Kidney (tissue), 14 donors: ENCODE data around the gene CANX. TPM values are rescaled to one million over a fixed set of nuclear protein-coding genes. Genes with fewer than 3 reads are reported as not detected.

ENCODE experiments used
- DNase-seq, 5 donors: peaks; one replicate each; pipeline ENCODE4 v3.0.0-alpha.2; 2013 to 2020
- FAIRE-seq: peaks from 2 replicates; lab custom pipeline; 2012; peaks lifted over from hg19 to GRCh38; lab: Jason Lieb, UNC
- H3K27ac ChIP-seq, 2 donors: one replicate each; pipeline ENCODE4 v1.7.0; 2013; ENCODE audit warnings: low read depth in 2 of 2, low read length in 2 of 2, inconsistent platforms in 1 of 2
- H3K27me3 ChIP-seq: one replicate; pipeline ENCODE4 v1.7.1; 2013; ENCODE audit warnings: low read length, inconsistent platforms; ENCODE audit not compliant: control insufficient read depth, insufficient read depth
- H3K36me3 ChIP-seq, 3 donors: one replicate each; pipeline versions ENCODE4 v1.7.0 to v1.7.1; 2013; ENCODE audit warnings: low read length in 3 of 3, control low read depth in 1 of 3, inconsistent platforms in 1 of 3; ENCODE audit not compliant: insufficient read depth in 3 of 3, control insufficient read depth in 2 of 3
- H3K4me1 ChIP-seq, 3 donors: one replicate each; pipeline versions ENCODE4 v1.7.0 to v1.7.1; 2013; ENCODE audit warnings: low read length in 3 of 3, inconsistent platforms in 1 of 3, low read depth in 1 of 3; ENCODE audit not compliant: control insufficient read depth in 2 of 3, insufficient read depth in 2 of 3
- H3K4me3 ChIP-seq, 3 donors: one replicate each; pipeline versions ENCODE4 v1.7.0 to v1.8.1; 2013; ENCODE audit warnings: low read length in 3 of 3, control low read depth in 1 of 3, inconsistent platforms in 1 of 3
- H3K9ac ChIP-seq, 3 donors: one replicate each; pipeline versions ENCODE4 v1.7.0 to v1.7.1; 2013; ENCODE audit warnings: low read length in 3 of 3, control low read depth in 1 of 3, inconsistent platforms in 1 of 3
- H3K9me3 ChIP-seq, 3 donors: one replicate each; pipeline versions ENCODE4 v1.7.0 to v1.7.1; 2013; ENCODE audit warnings: low read length in 3 of 3, control low read depth in 1 of 3, inconsistent platforms in 1 of 3; ENCODE audit not compliant: control insufficient read depth in 2 of 3, insufficient read depth in 1 of 3
- intact Hi-C: fragments of 100-400 bp; cut with DNase I; formaldehyde crosslinking; loops from one replicate; pipeline ENCODE4 v1.11.1; 2022
- polyA plus RNA-seq: library from polyadenylated mRNA; stranded (reverse); fragments of 350-450 nt; fragmentation: Illumina TruSeq; extraction: RNeasy Lipid Tissue Mini Kit (QIAGEN cat#74804); gene quantifications from one replicate; pipeline ENCODE4 v1.2.3, GENCODE V29; 2014; ENCODE audit warnings: low read depth, low replicate concordance; ENCODE audit not compliant: insufficient read depth
- total RNA-seq: library from RNA; stranded (reverse); fragmentation: NEBNext Ultra II Directional; extraction: Animal tissue kit (Norgen Biotek cat#: 25700); gene quantifications from one replicate; pipeline ENCODE4 v1.2.1, GENCODE V29; 2021
- TF ChIP-seq, protein P1 (sequence below): IDR thresholded peaks from 3 replicates; pipeline ENCODE4 v1.5.1; 2012; ENCODE audit warnings: mild to moderate bottlenecking, moderate library complexity, borderline replicate concordance; ENCODE audit not compliant: insufficient read depth; ENCODE audit errors: extremely low read depth
- donor health status: control.
- donor health status: control.
- donor health status: control.
- donor health status: control.
- donor health status: control.
- donor health status: DM: yes; HTN: yes; CAD: no.
- donor health status: Normal renal cell carcinoma (clear cell type).

CANX gene
- total and polyA plus RNA-seq, 2 donors from 2014 or later: 208 to 824 TPM

DNA sequence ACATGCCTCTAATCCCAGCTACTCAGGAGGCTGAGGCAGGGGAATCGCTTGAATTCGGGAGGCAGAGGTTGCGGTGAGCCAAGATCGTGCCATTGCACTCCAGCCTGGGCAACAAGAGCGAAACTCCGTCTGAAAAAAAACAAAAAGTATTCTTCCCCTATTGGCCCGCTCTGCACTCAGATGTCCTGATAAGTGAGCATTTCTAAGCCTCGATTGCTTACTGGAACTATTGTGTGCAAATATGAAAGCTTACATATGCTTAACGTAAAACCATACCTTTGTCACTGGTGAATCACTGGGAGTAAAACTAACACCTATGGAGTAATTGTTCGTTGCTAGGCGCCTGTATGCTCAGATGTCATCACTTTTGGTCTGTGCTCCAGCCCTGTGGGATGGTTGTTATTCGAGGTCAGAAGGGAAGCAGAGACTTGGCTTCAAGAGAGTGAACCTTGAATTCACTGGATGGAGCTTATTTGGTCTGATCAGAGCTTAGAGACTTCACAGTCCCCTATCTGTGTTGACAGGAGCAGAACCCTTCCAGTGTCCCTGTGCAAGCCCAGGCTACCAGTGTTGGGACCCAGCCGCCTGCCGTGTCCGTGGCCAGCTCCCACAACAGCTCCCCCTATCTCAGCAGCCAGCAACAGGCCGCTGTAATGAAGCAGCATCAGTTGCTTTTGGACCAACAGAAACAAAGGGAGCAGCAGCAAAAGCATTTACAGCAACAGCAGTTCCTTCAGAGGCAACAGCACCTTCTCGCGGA, 69.7 kb downstream of the CANX start:
- Histone ChIP-seq H3K36me3 (peaks cover 4 to 43% (median 27%) of the 10 kb centered on the region in 3 donors), H3K4me3 (no peak overlapping the region), H3K4me1 (peaks cover 0 to 22% (median 15%) of the 10 kb centered on the region in 3 donors), H3K27ac (no peak overlapping the region), H3K9ac (no peak overlapping the region), H3K27me3 (no peaks in the 10 kb centered on the region), H3K9me3 (no peaks in the 10 kb centered on the region)
- DNase-seq (no peak), FAIRE-seq (no peak)
- TF ChIP-seq, protein P1, sequence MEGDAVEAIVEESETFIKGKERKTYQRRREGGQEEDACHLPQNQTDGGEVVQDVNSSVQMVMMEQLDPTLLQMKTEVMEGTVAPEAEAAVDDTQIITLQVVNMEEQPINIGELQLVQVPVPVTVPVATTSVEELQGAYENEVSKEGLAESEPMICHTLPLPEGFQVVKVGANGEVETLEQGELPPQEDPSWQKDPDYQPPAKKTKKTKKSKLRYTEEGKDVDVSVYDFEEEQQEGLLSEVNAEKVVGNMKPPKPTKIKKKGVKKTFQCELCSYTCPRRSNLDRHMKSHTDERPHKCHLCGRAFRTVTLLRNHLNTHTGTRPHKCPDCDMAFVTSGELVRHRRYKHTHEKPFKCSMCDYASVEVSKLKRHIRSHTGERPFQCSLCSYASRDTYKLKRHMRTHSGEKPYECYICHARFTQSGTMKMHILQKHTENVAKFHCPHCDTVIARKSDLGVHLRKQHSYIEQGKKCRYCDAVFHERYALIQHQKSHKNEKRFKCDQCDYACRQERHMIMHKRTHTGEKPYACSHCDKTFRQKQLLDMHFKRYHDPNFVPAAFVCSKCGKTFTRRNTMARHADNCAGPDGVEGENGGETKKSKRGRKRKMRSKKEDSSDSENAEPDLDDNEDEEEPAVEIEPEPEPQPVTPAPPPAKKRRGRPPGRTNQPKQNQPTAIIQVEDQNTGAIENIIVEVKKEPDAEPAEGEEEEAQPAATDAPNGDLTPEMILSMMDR: no peak
- intact Hi-C loops: no loop called here

DNA sequence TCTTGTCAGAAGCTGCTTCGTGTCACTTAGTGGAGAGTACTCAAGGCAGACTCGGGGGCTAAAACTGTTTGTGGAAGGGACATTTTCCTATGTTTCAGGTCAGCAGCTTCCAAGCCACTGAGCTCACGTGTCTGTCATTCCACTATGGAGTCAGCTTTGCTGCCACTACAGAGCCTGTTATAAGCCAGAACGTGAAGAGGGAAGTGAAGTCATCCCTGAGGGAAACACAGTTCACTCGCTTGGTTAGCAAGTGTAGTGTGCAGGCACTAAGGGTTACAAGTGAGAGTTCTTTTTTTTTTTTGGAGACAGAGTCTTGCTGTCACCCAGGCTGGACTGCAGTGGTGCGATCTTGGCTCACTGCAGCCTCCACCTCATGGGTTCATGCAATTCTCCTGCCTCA, 70.5 kb downstream of the CANX start:
- DNase-seq: no peak
- Histone ChIP-seq H3K4me3 (no peak overlapping the region), H3K27me3 (no peaks in the 10 kb centered on the region), H3K4me1 (peaks cover 0 to 15% (median 14%) of the 10 kb centered on the region in 3 donors), H3K9me3 (no peaks in the 10 kb centered on the region), H3K27ac (no peak overlapping the region), H3K36me3 (peaks cover 4 to 50% (median 33%) of the 10 kb centered on the region in 3 donors), H3K9ac (no peak overlapping the region)
- TF ChIP-seq, protein P1: no peak
- no peak for FAIRE-seq
- intact Hi-C loops: no loop called here

DNA sequence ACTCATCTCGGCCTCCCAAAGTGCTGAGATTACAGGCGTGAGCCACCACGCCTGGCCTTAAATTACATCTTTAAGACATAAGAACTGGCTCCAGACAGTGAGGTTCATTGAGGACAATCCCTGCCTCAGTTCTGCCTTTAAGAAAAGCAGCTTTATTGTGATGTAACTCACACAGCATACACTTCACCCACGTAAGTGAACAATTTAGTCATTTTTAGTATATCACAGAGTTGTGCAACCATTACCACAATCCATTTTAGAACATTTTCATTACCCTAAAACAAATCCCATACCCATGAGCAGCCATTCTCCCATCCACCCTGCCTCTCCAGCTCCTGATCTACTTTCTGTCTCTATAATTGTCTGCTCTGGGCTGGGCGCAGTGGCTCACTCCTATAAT, 71.0 kb downstream of the CANX start:
- H3K4me1 ChIP-seq: peaks cover 0 to 15% (median 14%) of the 10 kb centered on the region in 3 donors
- H3K9me3 ChIP-seq: no peaks in the 10 kb centered on the region
- TF ChIP-seq, protein P1: no peak
- no peak for DNase-seq
- H3K9ac ChIP-seq: no peak overlapping the region
- H3K36me3 ChIP-seq: peaks cover 4 to 50% (median 34%) of the 10 kb centered on the region in 3 donors
- FAIRE-seq: no peak
- no peak overlapping the region for H3K4me3 ChIP-seq
- H3K27me3 ChIP-seq: no peaks in the 10 kb centered on the region
- no peak overlapping the region for H3K27ac ChIP-seq
- intact Hi-C loops: no loop called here
